BE2C (cell line): ENCODE measurements around the gene AEN.

ENCODE experiments used
- DNase-seq: peaks from one replicate; pipeline ENCODE4 v3.0.0-alpha.2; 2020
- H3K27me3 ChIP-seq: fragments of 250-450 bp; sonication (Bioruptor Pico); 2 replicates; pipeline ENCODE4 v1.5.1; 2020; ENCODE audit warnings: mild to moderate bottlenecking
- H3K36me3 ChIP-seq: fragments of 250-450 bp; sonication (Bioruptor Pico); 2 replicates; pipeline ENCODE4 v1.5.1; 2020; ENCODE audit warnings: mild to moderate bottlenecking
- H3K4me1 ChIP-seq: fragments of 250-450 bp; sonication (Bioruptor Pico); 2 replicates; pipeline ENCODE4 v1.5.1; 2020
- H3K4me3 ChIP-seq: 2 replicates; pipeline ENCODE4 v1.5.1; 2011; ENCODE audit warnings: low read depth, low read length
- H3K9me3 ChIP-seq: fragments of 250-450 bp; sonication (Bioruptor Pico); 2 replicates; pipeline ENCODE4 v1.5.1; 2020
- CTCF ChIP-seq: IDR thresholded peaks from 2 replicates; pipeline ENCODE4 v1.5.1; 2012; ENCODE audit warnings: mild to moderate bottlenecking, low read depth, low read length

Gene AEN

GRCh38 chr15:88650556-88650955 is 29.4 kb downstream of the AEN start:
- no peak for DNase-seq
- H3K27me3 ChIP-seq, result no peaks in the 10 kb centered on the region
- H3K36me3 ChIP-seq, result no peaks in the 10 kb centered on the region
- peaks cover 3% of the 10 kb centered on the region for H3K4me1 ChIP-seq
- H3K4me3 ChIP-seq, result no peak overlapping the region
- H3K9me3 ChIP-seq, result no peaks in the 10 kb centered on the region
- no peak for TF ChIP-seq CTCF

DNA sequence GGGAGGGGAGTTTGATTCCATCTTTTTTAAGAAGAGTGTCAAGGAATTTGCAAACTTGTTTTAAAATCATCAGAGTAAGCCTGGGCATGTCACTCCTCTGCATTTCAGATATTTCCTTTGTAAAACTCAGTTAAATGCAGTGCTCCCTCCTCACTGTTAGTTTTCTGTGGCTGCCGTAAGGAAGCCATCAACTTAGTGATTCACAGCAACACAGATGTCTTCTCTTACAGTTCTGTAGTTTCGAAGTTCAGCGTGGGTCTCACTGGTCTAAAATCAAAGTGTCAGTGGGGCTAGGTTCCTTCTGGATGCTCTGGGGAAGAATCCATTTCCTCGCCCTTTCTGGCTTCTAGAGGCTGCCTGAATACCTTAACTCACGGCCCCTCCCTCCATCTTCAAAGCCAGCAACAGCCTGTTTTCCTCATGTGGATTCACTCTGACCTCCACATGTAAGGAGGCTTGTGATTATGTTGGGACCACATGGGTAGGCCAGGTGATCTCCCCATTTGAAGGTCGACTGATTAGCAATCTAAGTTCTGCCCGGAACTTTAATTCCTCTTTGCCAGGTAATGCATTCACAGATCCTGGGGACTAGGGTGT is 30.1 kb downstream of the AEN start:
- no peak for TF ChIP-seq CTCF
- Histone ChIP-seq H3K4me1 (peaks cover 3% of the 10 kb centered on the region), H3K4me3 (no peak overlapping the region), H3K9me3 (no peaks in the 10 kb centered on the region), H3K27me3 (no peaks in the 10 kb centered on the region), H3K36me3 (no peaks in the 10 kb centered on the region)
- no peak for DNase-seq

GRCh38 chr15:88651971-88652370 is 30.8 kb downstream of the AEN start:
- H3K9me3 ChIP-seq, result no peaks in the 10 kb centered on the region
- no peak for TF ChIP-seq CTCF
- H3K27me3 ChIP-seq, result no peaks in the 10 kb centered on the region
- no peak for DNase-seq
- H3K4me1 ChIP-seq, result peaks cover 3% of the 10 kb centered on the region
- no peaks in the 10 kb centered on the region for H3K36me3 ChIP-seq
- no peak overlapping the region for H3K4me3 ChIP-seq

- TF ChIP-seq CTCF, result no peak
- no peak overlapping the region for H3K4me3 ChIP-seq
- no peak for DNase-seq
- H3K36me3 ChIP-seq, result no peaks in the 10 kb centered on the region
- peaks cover 3% of the 10 kb centered on the region for H3K4me1 ChIP-seq
- H3K27me3 ChIP-seq, result no peaks in the 10 kb centered on the region
- H3K9me3 ChIP-seq, result no peaks in the 10 kb centered on the region
Measured at GRCh38 chr15:88652456-88653199, 31.5 kb downstream of the AEN start.

GRCh38 chr15:88653200-88654064 is 32.3 kb downstream of the AEN start:
- Histone ChIP-seq H3K27me3 (peaks cover 1% of the 10 kb centered on the region; the same call in 1 of the 2 replicates), H3K4me3 (no peak overlapping the region), H3K36me3 (no peaks in the 10 kb centered on the region), H3K4me1 (no peaks in the 10 kb centered on the region), H3K9me3 (no peaks in the 10 kb centered on the region)
- TF ChIP-seq CTCF, result no peak
- DNase-seq, result peak; percentile 67
